Hindlimb muscle (tissue), 1 donor: ENCODE measurements around the gene ADNP2. TPM values are rescaled to one million over a fixed set of nuclear protein-coding genes. Genes with fewer than 3 reads are reported as not detected.

Source experiments
- DNase-seq: peaks from one replicate; pipeline ENCODE4 v3.0.0-alpha.2; 2013
- polyA plus RNA-seq: library from polyadenylated mRNA; unstranded; fragments of 120-200 nt; gene quantifications from one replicate; pipeline ENCODE4 v1.2.1, GENCODE V29; 2013; ENCODE audit not compliant: insufficient read length

Gene ADNP2
- polyA plus RNA-seq, 1 donor = 10.3 TPM

DNA sequence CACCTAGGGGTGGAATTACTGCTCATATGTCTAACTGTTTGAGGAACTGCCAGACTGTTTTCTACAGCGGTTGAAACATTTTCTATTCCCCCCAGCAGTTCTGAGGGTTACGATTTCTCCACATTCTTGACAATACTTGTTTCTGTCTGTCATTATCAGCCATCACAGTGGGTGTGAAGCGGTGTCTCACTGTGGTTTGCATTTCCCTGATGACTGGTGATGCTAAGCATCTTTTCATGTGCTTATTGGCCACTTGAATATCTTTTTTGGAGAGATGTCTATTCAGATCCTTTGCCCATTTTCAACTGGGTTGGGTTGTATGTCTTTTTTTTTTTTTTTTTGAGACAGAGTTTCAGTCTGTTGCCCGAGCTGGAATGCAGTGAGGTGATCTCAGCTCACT lies 63.0 kb downstream of the ADNP2 start:
- no peak for DNase-seq

DNA sequence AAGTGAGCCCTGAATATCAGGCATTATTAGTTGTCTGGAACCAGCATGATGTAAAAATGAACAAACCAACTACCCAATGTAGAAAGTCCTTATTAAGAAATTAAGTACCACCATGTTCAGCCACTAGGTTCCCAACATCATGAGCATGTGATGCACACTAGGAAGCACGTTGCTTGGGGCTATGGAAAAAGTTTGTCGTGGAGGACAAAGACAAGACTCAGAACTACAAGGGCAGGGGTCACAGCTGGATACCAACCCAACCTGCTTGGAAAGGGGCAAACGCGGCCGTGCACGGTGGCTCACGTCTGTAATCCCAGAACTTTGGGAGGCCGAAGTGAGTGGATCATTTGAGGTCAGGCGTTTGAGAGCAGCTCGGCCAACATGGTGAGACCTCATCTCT lies 64.0 kb downstream of the ADNP2 start:
- DNase-seq = no peak

DNA sequence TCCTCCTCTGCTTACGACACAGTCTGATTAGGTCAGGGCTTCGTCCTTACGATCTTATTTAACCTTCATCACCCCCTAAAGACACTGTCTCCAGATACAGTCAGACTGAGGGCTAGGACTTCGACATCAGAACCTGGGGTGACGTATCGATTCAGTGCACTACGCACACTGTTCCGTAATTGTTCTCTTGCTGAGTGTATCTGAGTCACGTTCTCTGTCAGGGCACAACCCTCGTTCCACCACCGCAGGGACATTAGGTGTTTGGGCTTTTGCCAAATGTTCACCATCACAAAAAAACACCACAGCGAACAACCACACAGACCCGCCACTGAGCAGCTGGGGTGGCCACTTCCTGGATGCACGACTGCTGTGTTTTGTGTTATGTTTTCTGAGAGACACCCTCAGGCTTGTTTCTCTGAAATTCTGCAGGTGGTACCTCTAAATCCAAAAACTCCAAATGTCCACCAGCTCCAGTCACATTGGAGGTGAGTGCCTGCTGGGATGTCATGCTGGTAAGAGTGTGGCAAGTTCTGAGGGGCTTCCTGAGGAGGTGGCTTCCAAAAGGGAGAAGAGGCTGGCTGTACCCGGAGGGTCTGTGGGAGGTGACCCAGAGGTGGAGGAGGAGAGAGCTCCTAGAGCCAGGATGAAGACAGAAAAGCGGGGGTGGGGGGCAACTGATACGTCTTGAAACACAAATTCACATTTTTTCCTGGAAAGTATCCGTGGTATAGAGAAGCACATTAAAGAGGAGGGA lies 66.6 kb downstream of the ADNP2 start:
- DNase-seq = no peak

DNA sequence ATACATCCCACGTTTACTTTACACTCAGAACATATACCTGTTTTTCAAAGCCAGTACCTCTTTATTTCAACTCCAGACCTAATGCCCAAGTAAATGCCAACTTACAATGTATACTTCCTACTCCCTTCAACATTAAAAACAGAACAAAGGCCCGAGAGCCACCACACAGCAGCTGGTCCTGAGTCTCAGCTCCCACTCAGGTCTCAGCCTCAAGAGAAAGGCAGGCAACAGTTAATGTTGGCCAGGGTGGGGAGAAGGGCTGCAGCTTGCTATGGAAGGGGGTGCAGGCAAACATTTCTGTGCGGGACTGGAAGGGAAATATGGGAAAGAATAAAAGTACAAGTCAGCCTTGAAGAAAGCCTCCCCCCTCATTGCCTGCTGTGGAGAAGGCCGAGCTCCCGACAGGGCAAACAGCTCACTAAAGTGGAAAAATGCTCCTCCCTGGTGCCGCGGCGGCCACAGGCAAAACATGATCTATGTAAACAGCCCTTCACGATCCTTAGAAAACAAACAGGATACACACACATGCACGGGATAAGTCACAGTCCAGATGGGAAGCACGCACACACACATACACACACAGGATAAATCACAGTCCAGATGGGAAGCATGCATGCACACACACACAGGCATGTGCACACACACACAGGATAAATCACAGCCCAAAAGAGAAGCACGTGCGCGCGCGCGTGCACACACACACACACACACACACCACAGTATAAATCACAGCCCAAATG lies 67.4 kb downstream of the ADNP2 start:
- DNase-seq = no peak

DNA sequence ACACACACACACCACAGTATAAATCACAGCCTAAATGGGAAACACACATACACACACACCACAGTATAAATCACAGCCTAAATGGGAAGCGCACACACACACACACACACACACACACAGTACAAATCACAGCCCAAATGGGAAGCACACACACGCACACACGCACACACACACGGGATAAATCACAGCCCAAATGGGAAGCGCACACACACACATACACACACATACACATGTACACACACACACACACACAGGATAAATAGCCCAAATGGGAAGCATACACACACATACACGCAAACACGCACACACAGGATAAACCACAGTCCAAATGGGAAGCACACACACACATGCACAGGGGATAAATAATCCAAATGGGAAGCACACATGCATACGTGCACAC lies 68.1 kb downstream of the ADNP2 start:
- no peak for DNase-seq

DNA sequence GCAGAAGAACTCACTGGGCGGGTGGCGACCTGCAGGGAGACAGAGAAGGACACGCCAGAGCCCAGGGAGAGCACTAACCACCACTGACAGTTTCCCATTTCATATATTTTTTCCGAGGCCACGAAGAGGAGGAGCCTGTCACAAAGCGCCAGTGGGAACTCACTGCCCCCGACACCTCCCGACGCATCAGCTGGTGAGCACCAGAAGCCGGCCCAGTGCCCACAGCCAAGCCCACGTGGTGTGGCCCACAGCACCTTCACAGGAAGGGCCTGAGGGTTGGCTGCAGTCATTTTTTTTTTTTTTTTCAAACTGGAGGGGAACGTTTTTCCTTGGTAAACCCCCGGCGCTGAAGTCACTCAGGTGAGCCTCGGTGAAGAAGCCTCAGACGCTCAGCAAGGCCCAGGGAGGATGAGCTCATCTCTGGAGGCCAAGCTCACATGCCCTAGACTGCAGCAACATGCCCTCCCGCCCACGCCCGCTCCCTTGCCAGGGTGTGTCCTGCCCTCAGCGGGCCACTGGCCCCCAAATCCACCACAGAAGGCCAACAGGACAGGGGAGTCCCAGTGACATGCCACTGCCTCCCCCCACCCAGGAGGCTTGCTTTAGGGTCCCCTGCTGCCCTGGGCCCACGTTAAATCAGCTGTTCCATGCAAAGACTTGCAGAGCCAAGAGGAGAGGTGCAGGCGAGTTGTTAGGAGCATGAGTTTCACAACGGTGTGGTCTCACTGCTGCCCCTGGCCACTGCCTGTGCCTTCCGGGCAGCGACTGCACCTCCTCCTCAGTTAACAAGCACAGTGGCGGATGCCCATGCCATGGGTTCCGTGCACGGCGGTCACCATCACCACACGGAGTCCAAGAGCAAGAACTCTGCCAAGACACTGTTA lies 70.1 kb downstream of the ADNP2 start:
- DNase-seq = no peak

DNA sequence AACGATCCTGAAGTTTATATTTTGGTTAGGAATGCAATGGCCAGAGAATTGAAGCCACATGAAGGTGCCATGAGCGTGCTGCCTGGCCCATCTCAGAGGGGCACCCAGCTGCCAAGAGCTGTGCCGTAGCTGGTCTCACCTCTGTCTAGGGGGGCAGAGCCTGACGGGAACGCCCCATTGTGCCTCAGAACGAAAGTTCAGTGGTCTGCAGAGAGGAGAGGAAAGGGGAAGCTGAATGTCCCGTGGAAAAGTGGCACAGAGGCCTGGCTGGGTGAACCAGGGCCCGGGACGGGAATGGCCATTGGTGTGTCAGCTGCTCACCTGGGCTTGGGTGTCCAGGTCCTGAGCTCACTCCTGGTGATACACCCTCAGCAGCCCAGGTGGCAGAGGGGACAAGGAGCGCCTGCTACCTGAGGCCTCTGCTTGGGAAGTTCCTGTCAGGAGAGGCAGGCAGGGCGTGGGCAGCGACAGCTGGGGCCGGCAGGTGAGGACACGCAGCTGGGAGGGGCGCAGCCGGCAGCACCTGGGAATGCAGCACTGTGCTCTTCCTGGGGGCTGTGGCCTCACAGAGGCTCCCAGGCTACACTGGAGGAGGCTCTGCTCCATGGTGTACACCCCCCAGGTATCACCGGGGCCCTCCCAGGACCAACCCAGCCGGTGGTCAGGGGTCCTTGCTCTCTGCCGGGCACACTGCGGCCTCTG lies 70.9 kb downstream of the ADNP2 start:
- DNase-seq = no peak

DNA sequence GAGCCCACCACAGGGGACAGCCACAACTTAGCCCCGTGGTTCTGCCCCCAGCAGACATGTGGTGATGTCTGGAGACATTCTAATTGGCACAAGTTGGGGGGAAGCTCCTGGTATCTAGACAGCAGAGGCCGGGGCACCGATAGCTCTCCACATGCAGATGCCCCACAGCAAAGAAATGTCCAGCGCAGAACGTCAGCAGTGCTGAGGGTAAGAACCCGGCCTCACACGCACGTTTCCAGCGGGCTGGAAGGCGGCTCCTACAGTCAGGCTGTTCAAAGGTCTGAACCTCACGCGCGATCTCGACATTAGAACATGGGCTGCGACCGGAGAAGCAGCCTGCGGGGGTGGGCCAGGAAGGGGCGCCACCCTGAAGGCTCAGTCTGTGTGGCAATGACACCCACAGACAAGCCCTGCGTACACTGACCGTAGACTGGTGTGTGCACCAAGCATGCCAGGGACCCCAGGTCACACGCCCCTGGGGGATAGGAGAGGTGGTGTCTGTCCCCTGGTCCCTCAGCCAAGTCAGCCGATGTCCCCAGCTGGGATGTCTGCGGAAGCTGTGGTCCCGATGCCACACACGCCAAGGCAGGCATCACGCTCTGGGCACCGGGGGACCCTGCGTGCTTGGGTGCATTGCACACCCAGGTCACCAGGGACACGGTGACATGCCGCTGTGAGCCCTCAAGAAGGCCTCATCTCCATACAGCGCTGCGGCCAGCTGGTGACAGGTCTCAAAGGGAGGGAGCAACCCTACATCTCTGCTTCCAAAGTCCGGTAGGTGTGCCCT lies 71.9 kb downstream of the ADNP2 start:
- no peak for DNase-seq

DNA sequence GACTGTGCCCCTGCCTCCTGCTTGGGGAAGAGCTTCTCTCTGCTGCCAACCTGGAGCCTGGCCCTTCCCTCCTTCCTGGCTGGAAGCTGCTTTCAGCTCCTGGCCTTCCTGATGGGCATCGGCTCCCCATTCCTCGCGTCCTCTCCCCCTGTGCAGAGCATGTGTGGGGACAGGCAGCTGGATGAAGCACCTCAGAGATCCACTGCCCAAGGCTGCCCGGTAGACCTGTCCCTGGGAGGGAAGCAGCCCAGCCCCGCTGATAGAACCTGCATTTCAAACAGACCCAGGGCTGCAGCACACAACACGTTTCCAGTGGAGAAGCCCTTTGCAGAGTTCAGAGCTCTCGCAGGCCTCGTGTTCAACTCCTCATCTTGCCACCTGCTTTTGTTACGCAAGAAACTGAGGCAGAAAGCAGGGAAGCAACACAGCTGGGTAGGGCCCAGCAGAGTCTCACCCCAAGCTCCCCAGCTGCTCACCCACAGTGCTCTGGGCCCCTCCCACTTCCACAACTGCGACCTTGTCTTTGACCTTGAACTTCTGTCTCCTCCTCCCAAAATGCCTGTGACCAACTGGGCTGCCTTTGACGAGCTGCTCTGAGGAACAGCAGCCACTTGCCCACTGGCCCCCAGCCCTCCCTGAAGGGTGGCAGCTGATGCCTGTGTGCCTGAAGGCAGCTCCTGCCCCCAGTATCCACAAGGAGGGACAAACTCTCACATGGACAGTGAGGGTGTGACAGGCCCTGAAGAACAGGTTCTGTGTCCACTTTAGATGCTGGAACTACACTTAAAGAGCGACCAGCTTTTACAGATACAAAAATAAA lies 72.8 kb downstream of the ADNP2 start:
- no peak for DNase-seq

DNA sequence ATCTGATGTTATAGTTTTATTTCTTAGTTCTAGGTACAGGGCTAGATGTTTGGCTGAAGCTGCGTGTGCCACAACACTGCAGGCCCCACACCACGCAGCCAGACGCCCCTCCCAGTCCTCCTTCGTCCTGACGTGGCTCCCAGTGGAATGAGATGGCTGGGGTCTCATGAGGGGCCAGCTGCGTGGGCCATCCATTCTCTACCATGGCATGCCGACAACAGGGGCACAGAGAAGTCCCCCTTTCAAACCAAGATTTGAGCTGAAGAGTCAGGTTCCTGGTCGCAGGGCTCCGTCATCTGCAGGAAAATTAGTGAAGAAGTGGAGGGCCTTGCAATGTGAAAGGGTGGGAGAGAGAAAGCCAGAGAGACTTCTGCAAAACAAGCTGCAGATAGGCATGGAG lies 73.8 kb downstream of the ADNP2 start:
- no peak for DNase-seq

DNA sequence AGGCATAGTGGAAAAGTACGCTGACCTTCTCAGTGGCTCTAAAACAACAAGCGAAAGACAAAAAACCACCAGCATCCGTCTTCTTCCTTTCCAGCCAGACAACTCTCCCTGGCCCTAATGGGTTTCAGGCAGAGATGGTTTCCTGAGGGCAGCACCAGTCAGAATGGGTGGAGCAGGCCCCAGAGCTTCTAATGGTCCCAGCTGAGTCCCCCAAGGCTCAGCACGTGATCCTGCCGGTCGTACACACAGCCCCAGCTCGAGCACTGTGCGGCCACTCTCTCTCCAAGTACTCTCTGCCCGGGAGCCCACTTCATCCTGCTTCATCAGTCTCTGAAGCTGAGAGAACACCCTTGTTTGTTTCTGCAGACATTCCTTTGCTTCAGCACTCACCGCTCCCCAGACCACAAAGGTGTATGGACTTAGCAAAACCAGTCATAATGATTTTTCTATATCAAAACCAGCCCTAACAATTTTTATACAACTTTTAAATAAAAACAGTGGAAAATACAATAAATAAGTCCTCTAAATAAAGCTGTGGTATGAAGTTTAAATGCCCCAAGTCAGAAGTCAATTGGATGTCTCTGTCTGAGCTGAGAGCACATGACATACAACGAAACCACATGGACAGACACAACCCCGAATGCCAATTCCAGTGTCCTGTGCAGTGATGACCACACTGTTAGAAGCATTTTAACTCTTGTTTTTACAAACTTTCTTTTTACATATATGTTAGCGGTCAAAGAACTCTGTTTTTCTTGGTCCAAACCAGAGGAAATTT lies 74.4 kb downstream of the ADNP2 start:
- DNase-seq = no peak

DNA sequence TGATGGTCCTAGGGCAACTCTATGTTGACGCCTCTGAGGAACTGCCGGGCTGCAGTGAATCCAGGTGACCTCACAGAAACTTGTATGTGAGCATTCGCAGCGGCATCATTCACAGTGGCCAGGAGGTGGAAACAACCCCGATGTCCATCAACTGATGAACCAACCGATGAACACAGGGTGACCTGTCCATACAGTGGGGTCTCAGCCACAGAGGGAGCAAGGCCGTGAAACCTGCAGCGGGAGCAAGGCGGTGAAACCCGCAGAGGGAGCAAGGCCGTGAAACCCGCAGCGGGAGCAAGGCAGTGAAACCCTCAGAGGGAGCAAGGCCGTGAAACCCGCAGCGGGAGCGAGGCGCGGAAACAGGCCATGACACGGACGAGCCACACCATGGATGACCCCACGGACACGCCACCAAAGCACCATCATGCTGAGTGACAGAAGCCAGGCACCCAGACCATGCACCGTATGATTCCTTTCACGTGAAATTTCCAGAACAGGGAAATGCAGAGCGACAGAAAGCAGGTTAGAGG lies 75.2 kb downstream of the ADNP2 start:
- DNase-seq = no peak

DNA sequence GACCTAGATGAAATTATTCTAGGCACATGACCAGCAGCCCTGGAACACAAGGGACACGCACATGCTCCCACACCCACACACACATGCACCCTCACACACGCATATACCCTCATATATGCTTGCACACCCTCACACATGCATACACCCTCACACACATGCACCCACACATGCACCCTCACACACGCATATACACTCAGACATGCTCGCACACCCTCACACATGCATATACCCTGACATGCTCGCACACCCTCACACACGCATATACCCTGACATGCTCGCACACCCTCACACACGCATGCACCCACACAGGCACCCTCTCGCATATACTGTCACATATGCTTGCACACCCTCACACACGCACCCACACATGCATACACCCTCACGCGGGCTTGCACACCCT lies 76.5 kb downstream of the ADNP2 start:
- no peak for DNase-seq

DNA sequence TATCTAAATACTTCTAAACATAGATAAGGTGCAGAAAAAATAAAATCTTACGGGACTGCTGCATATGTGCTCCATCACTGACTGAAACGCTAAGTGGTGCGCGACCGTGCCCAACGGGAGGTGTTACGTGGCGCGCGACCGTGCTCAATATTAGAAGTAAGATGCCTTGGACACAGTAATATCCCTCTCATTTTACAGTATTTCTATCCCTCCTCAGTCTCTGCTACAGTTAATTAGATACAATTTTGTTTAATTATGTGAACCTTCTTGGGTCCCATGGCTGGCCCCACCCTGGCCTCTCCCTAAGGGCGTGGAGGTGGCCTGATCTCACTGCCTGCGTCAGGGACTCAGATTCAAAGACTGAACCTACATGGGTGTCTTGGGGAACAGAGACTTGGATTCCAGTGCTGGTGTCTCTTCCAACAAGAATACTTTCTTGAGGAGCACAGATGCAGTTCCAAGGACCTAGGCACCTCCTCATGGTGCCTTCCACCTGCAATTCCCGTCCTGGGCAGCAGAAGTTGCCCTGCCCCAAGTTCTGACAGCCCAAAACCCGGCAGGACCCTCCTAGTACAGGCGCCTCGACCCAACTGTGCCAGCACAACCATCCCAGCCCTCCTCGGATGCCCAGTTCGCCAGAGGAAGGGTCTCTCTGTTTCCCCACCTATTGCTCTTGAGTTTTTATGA lies 79.0 kb downstream of the ADNP2 start:
- DNase-seq = no peak

DNA sequence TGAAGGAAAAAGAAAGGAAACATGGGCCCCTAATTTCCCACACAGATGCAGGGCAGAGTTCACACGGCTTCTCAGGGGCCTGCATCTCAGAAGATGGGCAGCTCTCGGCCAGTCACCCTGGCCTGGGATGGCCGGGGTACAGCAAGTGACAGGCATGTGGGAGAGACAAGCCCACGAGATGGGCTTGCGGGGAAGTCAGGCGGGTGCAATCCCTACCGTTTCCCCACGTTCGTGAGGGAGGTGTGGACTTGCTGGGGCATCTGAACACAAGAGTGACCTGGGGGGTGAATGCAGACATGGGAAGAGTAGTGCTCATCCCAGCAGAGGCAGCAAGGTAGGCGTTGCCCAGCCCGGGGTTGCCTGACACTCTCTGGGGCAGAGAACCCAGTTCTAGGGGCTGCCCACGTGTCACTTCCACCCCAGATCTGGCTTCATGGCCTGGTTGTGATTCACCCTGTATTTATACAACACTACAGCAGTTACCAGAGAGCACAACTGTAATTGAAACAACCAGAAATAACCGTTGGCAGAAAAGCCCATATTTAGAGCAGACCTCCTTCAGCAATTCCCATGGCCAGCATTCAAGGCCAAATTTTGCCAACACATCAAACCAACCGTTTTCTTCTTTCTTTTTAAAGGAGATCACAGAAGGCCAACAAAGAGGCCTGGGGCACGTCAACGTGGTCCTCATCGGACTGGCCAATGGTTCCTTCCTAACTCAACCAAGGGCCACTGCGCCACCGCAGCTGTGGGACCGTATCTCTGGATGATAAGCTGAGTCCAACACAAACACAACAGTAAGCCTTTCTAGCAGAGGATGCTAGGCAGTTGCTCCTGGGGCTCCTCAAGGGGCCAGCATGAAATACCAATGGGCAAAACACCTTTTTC lies 79.8 kb downstream of the ADNP2 start:
- no peak for DNase-seq

DNA sequence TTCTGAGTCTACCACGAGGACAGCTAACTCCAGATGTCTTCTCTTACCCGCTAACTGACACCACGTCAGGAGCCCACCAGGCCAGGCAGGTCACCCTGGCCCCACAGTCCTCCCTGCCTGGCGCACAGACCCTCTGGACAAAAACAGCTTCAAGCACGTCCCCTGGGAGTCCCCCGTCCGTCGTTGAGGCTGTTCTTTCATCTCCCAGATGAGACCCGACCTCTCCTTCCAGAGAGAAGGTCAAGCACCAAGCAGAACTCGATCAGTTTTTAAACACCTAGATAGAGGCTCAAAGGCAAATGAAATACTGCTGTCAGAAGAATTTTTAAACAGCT lies 80.4 kb downstream of the ADNP2 start:
- no peak for DNase-seq
